HG02970 (cell line): Measurements from ENCODE around the gene ASB13.

Experiments used
- ATAC-seq: cut with Tn5 transposase; IDR thresholded peaks from one replicate; pipeline ENCODE4 v1.9.1; 2021; ENCODE audit warnings: mild to moderate bottlenecking, moderate library complexity, moderate number of reproducible peaks; ENCODE audit not compliant: unreplicated experiment, low FRiP score

ASB13 gene

GRCh38 chr10:5609952-5610616, 56.3 kb downstream of the ASB13 start:
- no peak for ATAC-seq

- ATAC-seq = no peak
Observed at GRCh38 chr10:5608608-5609220, 57.7 kb downstream of the ASB13 start.

DNA sequence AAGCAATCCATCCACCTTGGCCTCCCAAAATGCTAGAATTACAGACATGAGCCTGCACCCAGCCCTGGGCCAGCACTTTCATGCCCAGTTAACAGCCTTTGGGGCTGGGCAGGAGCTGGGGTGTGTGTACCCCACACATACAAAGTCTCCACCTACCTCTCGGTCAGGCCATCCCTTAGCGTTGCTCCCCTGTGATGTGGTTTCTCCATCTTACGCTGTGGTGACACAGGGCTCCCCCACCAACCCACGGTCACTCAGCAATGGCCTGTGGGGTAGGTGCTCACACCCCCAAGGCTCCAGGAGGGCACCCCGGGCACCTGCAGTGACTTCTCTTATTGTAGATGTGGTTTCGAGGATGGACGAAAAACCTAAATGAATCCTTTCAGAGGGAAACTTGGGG, 58.8 kb downstream of the ASB13 start:
- no peak for ATAC-seq

GRCh38 chr10:5606864-5607263, 59.5 kb downstream of the ASB13 start:
- ATAC-seq = no peak

GRCh38 chr10:5606321-5606720, 60.1 kb downstream of the ASB13 start:
- ATAC-seq = no peak

- no peak for ATAC-seq
Observed at GRCh38 chr10:5604961-5605360, 61.4 kb downstream of the ASB13 start.

DNA sequence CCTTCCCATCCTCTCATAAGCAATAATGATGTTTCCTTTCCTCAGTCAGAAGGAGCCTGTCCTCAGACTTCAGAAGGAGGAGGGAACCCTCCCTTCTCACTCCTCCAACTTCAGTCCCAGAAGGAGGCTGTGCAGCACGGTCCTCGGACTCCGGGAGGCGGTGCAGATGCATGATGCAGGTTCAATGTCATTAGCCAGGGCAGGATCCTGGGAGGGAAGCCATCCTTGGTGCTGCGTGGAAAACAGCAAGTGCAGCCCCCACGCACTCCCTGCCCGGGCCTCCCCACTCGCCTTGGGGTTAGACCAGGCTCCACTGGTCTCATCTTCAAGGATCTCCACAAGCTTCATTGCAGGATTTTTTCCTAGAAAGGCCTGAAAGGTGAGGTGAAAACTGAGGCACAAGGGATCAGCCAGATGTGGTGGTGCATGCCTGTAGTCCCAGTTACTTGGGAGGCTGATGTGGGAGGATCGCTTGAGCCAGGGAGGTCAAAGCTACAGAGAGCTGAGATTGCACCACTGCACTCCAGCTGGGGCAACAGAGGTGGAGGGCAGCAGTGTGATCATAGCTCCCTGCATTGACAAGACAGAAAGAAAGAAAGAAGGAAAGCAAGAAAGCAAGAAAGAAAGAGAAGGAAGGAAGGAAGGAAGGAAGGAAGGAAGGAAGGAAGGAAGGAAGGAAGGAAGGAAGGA, 62.0 kb downstream of the ASB13 start:
- no peak for ATAC-seq

DNA sequence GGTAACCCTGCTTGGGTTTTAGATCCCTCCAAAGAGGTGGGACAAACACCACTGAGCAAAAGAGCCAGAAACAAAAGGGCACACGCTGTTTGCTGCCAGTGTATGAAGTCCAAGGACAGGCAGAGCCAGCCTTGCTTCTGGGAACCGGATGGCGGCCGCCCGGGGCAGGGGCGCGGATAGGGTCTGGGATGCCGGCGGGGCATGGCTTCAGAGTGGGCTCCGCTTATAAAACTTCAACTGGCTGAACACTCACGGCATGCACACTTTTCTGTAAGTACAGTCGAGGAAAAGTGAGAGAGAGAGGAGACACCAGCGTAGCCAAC, 62.6 kb downstream of the ASB13 start:
- no peak for ATAC-seq

DNA sequence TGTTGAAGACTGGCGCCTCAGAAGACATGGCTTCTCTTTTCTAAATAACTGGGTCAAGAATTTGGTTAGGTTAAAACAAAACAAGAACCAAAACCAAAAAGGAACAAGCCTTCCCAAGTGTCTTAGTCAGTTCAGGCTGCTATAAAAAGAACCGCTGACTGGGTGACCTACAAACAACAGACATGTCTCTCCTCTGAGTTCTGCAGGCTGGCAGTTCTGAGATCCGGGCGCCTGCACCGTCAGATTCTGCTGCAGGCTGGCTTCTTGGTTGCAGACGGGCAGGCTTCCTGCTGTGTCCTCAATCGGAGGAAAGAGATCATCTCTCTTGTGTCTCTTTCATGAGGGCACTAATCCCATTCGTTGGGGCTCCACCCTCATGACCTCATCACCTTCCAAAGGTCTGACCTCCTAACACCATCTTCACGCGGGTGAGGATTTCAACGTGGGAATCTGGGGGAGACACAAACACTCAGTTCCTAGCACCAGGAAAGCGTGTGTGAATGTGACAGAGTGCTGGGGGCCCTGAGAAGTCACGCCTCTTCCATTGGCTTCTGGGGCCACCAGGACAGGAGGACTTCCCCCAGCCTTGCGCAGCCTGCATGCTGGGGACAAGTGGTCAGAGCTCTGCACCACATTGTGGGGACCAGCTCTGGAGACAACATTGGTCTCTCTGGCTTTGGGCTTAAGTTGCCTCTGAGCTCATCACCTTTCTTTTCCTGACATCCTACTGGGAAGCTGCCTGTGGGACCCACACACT, 63.1 kb downstream of the ASB13 start:
- no peak for ATAC-seq

DNA sequence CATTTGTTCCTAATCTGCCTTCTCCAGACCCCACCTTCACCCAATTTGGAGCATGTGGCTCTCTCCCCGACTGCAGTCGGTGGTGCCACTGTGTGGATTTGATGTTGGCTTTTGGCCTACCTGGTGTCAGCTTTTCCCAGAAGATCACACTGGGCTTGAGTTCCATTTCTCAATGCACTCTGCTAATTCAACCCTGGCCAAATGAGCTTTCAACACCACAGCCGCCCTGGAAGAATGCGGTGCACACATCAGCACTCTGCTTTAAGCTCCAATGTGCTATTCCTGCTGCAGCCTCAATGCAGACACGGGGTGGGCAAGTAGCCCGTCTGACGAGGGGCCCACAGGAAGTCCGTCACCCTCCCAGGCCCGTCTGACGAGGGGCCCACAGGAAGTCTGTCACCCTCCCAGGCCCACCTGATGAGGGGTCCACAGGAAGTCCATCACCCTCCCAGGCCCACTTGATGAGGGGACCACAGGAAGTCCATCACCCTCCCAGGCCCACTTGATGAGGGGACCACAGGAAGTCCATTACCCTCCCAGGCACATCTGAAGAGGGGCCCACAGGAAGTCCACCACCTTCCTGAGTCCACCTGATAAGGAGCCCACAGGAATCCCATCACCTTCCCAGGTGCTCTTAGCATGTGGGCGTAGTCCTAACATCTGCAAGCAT, 64.4 kb downstream of the ASB13 start:
- no peak for ATAC-seq

GRCh38 chr10:5600908-5601307, 65.5 kb downstream of the ASB13 start:
- ATAC-seq = no peak

- no peak for ATAC-seq
Observed at GRCh38 chr10:5599613-5600520, 66.5 kb downstream of the ASB13 start.

DNA sequence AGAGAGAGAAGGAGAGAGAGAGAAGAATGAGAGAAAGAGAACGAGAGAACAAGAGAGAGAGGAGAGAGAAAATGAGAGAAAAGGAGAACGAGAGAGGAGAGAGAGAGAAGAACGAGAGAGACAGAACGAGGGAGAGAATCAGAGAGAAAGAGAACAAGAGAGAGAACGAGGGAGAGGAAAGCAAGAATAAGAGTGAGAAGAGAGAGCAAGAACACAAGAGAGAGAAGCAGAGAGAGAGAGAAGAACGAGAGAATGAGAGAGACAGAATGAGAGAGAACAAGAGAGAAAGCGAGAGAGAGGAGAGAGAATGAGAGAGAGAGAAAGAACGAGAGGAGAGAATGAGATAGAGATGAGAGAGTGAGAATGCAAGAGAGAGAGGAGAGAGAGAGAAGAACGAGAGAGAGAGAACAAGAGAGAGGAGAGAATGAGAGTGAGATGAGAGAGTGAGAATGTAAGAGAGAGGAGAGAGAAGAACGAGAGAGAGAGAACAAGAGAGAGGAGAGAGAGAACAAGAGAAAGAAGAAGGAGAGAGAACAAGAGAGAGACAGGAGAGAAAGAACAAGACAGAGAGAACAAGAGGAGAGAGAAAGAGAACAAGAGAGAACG, 68.2 kb downstream of the ASB13 start:
- ATAC-seq = no peak

- no peak for ATAC-seq
Observed at GRCh38 chr10:5596611-5597341, 69.6 kb downstream of the ASB13 start.

GRCh38 chr10:5595994-5596471, 70.4 kb downstream of the ASB13 start:
- ATAC-seq = no peak

DNA sequence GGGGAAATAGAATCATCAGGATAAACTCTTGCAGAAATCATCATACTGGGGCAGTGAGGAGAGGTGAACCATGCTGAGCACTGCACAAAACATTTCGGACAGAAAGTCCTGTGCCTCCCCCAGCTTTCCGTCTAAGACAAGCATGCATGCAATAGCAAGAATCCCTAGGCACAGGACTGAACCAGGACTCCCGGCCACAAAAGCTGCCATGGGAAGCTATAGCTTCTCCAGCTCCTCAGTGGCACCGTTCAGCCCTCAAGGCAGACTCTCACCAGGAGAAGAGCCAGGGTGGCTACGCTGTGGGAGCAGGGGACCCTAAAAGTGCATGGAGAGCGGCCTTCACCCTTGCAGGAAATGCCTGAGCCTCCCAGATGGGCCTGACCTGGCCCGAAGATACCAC, 70.8 kb downstream of the ASB13 start:
- ATAC-seq = no peak

DNA sequence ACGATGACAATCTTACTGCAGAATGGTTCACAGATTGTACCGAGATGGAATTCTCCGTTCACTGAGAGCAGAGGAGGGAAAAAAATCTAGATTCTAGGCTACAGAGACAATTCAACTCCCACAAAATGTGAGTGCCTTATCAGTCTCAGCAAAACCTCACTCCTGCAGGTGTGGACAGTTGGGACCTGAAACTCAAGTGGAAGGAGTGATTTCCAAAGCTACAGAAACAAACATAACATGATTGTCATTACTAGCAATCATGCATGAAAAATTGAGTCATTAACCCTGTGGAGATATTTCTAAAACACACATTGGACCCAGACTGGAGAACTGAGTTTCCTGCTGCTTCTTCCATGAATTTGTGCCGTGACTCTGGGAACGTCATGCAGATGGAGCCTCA, 71.3 kb downstream of the ASB13 start:
- ATAC-seq = no peak

DNA sequence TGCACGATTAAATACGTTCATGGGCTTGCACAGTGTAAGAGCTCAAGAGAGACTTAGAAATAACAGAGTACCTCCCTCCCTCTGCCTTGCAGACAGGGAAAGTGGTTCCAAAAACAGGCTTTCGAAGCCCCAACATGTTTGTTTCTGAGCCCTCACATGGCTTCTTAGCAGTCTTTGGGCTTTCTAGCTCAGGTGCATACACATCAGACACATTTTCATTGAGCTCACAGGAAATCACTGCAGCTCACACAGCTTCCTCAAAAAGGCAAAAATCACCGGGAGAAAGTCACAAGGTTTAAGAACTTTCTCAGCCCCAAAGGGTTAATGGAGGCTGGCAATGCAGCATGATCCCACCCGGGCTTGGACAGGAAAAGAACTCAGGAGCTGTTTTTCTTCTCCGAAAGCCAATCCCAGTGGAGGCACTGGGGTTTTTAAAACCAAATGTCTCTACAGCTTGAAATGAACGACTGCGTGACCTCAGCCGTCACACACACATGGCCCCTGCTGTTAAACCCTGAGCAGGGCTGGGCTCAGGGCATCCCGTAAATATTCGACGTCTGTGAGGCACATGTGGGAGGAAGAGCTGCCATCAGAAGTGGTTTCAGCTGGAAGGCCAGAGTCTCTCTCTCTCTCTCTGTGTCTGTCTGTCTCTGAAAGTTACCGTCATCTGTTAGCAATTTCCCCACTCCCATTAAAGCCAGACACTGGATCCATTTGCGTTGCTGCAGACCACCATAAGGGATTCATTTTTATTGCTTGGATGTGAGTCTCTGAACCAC, 71.9 kb downstream of the ASB13 start:
- ATAC-seq = no peak
